OCI-LY7 (cell line): ENCODE measurements around the gene EVC. TPM values are rescaled to one million over a fixed set of nuclear protein-coding genes. Genes with fewer than 3 reads are reported as not detected.
"Not testable (repeated sequence)": the region's sequence is repeated elsewhere in the genome, so short reads cannot be mapped to it uniquely, and the experiment has no call there.

ENCODE experiments used
- BruUV-seq: library from RNA; stranded (reverse); fragments of 400-500 nt; replicated peaks from 2 replicates; lab custom pipeline; 2021; lab: Mats Ljungman, UMichigan
- CTCF ChIA-PET: fragments of 300-600 bp; sonication (Branson Sonifier 250); formaldehyde crosslinking; loops from one replicate; lab custom pipeline; 2022; ENCODE audit warnings: antibody characterized with exemption; ENCODE audit not compliant: unreplicated experiment; lab: Charles Lee
- POLR2A ChIA-PET: fragments of 300-600 bp; sonication (Branson Sonifier 250); formaldehyde crosslinking; loops from one replicate; lab custom pipeline; 2022; ENCODE audit warnings: antibody characterized with exemption; lab: Charles Lee
- DNase-seq: peaks from one replicate; pipeline ENCODE4 v3.0.0-alpha.2; 2015; ENCODE audit warnings: low spot score
- H2AFZ ChIP-seq: fragments of 200-600 bp; sonication (generic), shearing (Covaris generic); 2 replicates; pipeline ENCODE4 v1.6.1; 2014; ENCODE audit warnings: mild to moderate bottlenecking, antibody characterized with exemption, low read length, moderate library complexity
- H3K27ac ChIP-seq: fragments of 200-600 bp; sonication (generic); 2 replicates; pipeline ENCODE4 v1.5.1; 2014; ENCODE audit warnings: mixed run types, low read depth, mild to moderate bottlenecking, moderate library complexity, low read length, inconsistent platforms; ENCODE audit not compliant: poor library complexity, severe bottlenecking
- H3K36me3 ChIP-seq: fragments of 200-600 bp; sonication (generic); 2 replicates; pipeline ENCODE4 v1.6.1; 2014; ENCODE audit warnings: mild to moderate bottlenecking, antibody characterized with exemption, low read length, moderate library complexity, mixed read lengths; ENCODE audit not compliant: insufficient read depth
- H3K4me1 ChIP-seq: fragments of 200-600 bp; sonication (generic); 2 replicates; pipeline ENCODE4 v1.5.1; 2014; ENCODE audit warnings: mild to moderate bottlenecking, low read length; ENCODE audit not compliant: insufficient read depth, poor library complexity, severe bottlenecking
- H3K4me2 ChIP-seq: fragments of 200-600 bp; sonication (generic); 2 replicates; pipeline ENCODE4 v1.6.1; 2014; ENCODE audit warnings: mild to moderate bottlenecking, low read length
- H3K4me3 ChIP-seq: fragments of 200-600 bp; sonication (generic); 2 replicates; pipeline ENCODE4 v1.5.1; 2014; ENCODE audit warnings: mild to moderate bottlenecking, low read depth, low read length; ENCODE audit not compliant: poor library complexity, severe bottlenecking
- H3K79me2 ChIP-seq: fragments of 200-600 bp; sonication (generic); 2 replicates; pipeline ENCODE4 v1.6.1; 2016; ENCODE audit warnings: low read depth, mild to moderate bottlenecking, low read length, moderate library complexity, mixed read lengths; ENCODE audit not compliant: insufficient read depth
- H3K9me2 ChIP-seq: fragments of 200-600 bp; sonication (generic); 2 replicates; pipeline ENCODE4 v1.6.1; 2016; ENCODE audit warnings: mild to moderate bottlenecking, low read length, mixed read lengths; ENCODE audit not compliant: insufficient read depth
- H3K9me3 ChIP-seq: fragments of 200-600 bp; sonication (generic); 2 replicates; pipeline ENCODE4 v1.6.1; 2014; ENCODE audit warnings: mild to moderate bottlenecking, mixed run types, low read length, mixed read lengths
- H4K20me1 ChIP-seq: fragments of 200-600 bp; sonication (generic); 2 replicates; pipeline ENCODE4 v1.6.1; 2014; ENCODE audit warnings: mild to moderate bottlenecking, antibody characterized with exemption, low read length, moderate library complexity, mixed read lengths; ENCODE audit not compliant: insufficient read depth
- EZH2phosphoT487 ChIP-seq: fragments of 200-600 bp; sonication (generic); IDR thresholded peaks from 2 replicates; pipeline ENCODE4 v1.6.1; 2018; ENCODE audit warnings: low read depth, borderline replicate concordance, mild to moderate bottlenecking, mixed run types, antibody characterized with exemption, low read length, moderate library complexity, mixed read lengths
- intact Hi-C: fragments of 100-400 bp; cut with micrococcal nuclease; formaldehyde crosslinking; loops from one replicate; pipeline ENCODE4 v1.10.0; 2022; ENCODE audit not compliant: unreplicated experiment
- total RNA-seq, 2 experiments: library from RNA; depleted of rRNA in 1 of 2; stranded (reverse); fragments of >200 nt in 1 of 2; shearing (Covaris generic) in 1 of 2; gene quantifications; 2 replicates each; pipeline ENCODE4 v1.2.3, GENCODE V29; 2014 to 2022
- TF ChIP-seq, protein P1 (sequence below): fragments of 200-600 bp; sonication (generic); conservative IDR thresholded peaks from 2 replicates; pipeline ENCODE4 v1.5.1; 2014; ENCODE audit warnings: mild to moderate bottlenecking, antibody characterized with exemption, low read length, moderate library complexity, mixed read lengths

Gene EVC
- total RNA-seq, 2 experiments from 2014 or later, result not detected

- DNase-seq, result no peak
- no TSS peak for BruUV-seq
- POLR2A ChIA-PET, result interaction anchor here (0.6 kb wide), 1 partner anchor 40 kb away, joined by 3 read pairs; no protein-coding TSS in a partner anchor
Observed at GRCh38 chr4:5827108-5828004, 116.4 kb downstream of the EVC start.

GRCh38 chr4:5828005-5828391 is 117.0 kb downstream of the EVC start:
- ChIA-PET CTCF (no interaction called here), POLR2A (no interaction called here)
- intact Hi-C loops, result no loop called here
- DNase-seq, result no peak
- H3K79me2 ChIP-seq, result no peaks in the 10 kb centered on the region
- no peaks in the 10 kb centered on the region for H3K9me2 ChIP-seq
- no TSS peak for BruUV-seq
- no peak overlapping the region for H3K27ac ChIP-seq
- H3K4me2 ChIP-seq, result no peak overlapping the region
- H3K9me3 ChIP-seq, result no peaks in the 10 kb centered on the region
- H4K20me1 ChIP-seq, result no peaks in the 10 kb centered on the region
- H3K36me3 ChIP-seq, result no peaks in the 10 kb centered on the region
- no peak overlapping the region for H3K4me3 ChIP-seq
- H3K4me1 ChIP-seq, result no peaks in the 10 kb centered on the region
- TF ChIP-seq, protein P1, sequence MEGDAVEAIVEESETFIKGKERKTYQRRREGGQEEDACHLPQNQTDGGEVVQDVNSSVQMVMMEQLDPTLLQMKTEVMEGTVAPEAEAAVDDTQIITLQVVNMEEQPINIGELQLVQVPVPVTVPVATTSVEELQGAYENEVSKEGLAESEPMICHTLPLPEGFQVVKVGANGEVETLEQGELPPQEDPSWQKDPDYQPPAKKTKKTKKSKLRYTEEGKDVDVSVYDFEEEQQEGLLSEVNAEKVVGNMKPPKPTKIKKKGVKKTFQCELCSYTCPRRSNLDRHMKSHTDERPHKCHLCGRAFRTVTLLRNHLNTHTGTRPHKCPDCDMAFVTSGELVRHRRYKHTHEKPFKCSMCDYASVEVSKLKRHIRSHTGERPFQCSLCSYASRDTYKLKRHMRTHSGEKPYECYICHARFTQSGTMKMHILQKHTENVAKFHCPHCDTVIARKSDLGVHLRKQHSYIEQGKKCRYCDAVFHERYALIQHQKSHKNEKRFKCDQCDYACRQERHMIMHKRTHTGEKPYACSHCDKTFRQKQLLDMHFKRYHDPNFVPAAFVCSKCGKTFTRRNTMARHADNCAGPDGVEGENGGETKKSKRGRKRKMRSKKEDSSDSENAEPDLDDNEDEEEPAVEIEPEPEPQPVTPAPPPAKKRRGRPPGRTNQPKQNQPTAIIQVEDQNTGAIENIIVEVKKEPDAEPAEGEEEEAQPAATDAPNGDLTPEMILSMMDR, result no peak
- no peak for TF ChIP-seq EZH2phosphoT487
- no peak overlapping the region for H2AFZ ChIP-seq

More at GRCh38 chr4:5827108-5828004, 116.4 kb downstream of the EVC start:
- no peak overlapping the region for H2AFZ ChIP-seq
- CTCF ChIA-PET, result no interaction called here
- no peak overlapping the region for H3K4me2 ChIP-seq
- no peak overlapping the region for H3K27ac ChIP-seq
- H3K9me3 ChIP-seq, result no peaks in the 10 kb centered on the region
- H3K36me3 ChIP-seq, result no peaks in the 10 kb centered on the region
- H3K79me2 ChIP-seq, result no peaks in the 10 kb centered on the region
- no peaks in the 10 kb centered on the region for H3K4me1 ChIP-seq
- no peak for TF ChIP-seq EZH2phosphoT487
- TF ChIP-seq, protein P1, result no peak
- H4K20me1 ChIP-seq, result no peaks in the 10 kb centered on the region
- no peak overlapping the region for H3K4me3 ChIP-seq
- H3K9me2 ChIP-seq, result no peaks in the 10 kb centered on the region
- intact Hi-C loops, result no loop called here

DNA sequence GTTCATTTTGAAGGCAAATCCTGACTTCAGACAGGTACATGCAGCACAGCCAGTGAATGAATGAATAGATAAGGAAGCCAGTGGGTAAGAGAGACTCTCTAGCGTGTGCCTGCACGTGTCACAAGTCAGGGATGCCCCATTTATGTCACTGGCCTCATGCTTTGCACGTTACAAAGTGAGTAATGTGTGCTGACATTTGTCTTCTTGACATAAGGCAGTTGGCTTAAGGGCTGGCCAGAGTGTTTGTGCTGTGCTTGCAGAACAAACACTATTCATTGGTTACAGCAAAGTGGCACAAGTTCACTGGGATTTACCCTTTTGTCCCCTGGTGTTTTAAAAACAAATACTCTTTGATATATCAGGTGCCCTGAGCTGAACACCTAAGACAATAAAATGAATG is 125.9 kb downstream of the EVC start:
- no peak for DNase-seq
- no peak overlapping the region for H3K4me3 ChIP-seq
- H3K4me1 ChIP-seq, result no peaks in the 10 kb centered on the region
- no peak overlapping the region for H3K4me2 ChIP-seq
- H3K36me3 ChIP-seq, result no peaks in the 10 kb centered on the region
- no peak for TF ChIP-seq EZH2phosphoT487
- TF ChIP-seq, protein P1, result no peak
- no peaks in the 10 kb centered on the region for H3K9me3 ChIP-seq
- H4K20me1 ChIP-seq, result no peaks in the 10 kb centered on the region
- no TSS peak for BruUV-seq
- H3K79me2 ChIP-seq, result no peaks in the 10 kb centered on the region
- ChIA-PET POLR2A (no interaction called here), CTCF (no interaction called here)
- no peak overlapping the region for H3K27ac ChIP-seq
- H3K9me2 ChIP-seq, result no peaks in the 10 kb centered on the region
- no peak overlapping the region for H2AFZ ChIP-seq
- intact Hi-C loops, result no loop called here

- BruUV-seq, H4K20me1 ChIP-seq, H3K27ac ChIP-seq, H3K4me3 ChIP-seq, POLR2A ChIA-PET, H2AFZ ChIP-seq, H3K36me3 ChIP-seq, H3K79me2 ChIP-seq, H3K9me3 ChIP-seq, DNase-seq, H3K4me2 ChIP-seq, intact Hi-C loops, CTCF ChIA-PET, H3K4me1 ChIP-seq, H3K9me2 ChIP-seq: not testable (repeated sequence)
Observed at GRCh38 chr4:5837483-5837882, 126.5 kb downstream of the EVC start.
